Activated naive CD4-positive, alpha-beta T cell treated with anti-CD3 and anti-CD28 coated beads, Interleukin-2, amount 50 U/mL, for 24 hours (primary cell): ENCODE measurements around the gene GPR135.
A peak's percentile ranks its signal among the peaks of the same experiment; 100 is the strongest.

Source experiments
- H3K27ac Mint-ChIP-seq: one replicate; pipeline ENCODE4 v1.8.0; 2021; ENCODE audit warnings: mild to moderate bottlenecking, mixed read lengths
- H3K27me3 Mint-ChIP-seq: one replicate; pipeline ENCODE4 v1.8.0; 2021; ENCODE audit warnings: mixed read lengths
- H3K36me3 Mint-ChIP-seq: one replicate; pipeline ENCODE4 v1.8.0; 2021; ENCODE audit warnings: mixed read lengths
- H3K4me1 Mint-ChIP-seq: one replicate; pipeline ENCODE4 v1.8.0; 2021; ENCODE audit warnings: mixed read lengths
- H3K4me3 Mint-ChIP-seq: one replicate; pipeline ENCODE4 v1.8.0; 2021; ENCODE audit warnings: mild to moderate bottlenecking, mixed read lengths
- H3K9me3 Mint-ChIP-seq: one replicate; pipeline ENCODE4 v1.8.0; 2021; ENCODE audit warnings: mixed read lengths

The GPR135 gene

DNA sequence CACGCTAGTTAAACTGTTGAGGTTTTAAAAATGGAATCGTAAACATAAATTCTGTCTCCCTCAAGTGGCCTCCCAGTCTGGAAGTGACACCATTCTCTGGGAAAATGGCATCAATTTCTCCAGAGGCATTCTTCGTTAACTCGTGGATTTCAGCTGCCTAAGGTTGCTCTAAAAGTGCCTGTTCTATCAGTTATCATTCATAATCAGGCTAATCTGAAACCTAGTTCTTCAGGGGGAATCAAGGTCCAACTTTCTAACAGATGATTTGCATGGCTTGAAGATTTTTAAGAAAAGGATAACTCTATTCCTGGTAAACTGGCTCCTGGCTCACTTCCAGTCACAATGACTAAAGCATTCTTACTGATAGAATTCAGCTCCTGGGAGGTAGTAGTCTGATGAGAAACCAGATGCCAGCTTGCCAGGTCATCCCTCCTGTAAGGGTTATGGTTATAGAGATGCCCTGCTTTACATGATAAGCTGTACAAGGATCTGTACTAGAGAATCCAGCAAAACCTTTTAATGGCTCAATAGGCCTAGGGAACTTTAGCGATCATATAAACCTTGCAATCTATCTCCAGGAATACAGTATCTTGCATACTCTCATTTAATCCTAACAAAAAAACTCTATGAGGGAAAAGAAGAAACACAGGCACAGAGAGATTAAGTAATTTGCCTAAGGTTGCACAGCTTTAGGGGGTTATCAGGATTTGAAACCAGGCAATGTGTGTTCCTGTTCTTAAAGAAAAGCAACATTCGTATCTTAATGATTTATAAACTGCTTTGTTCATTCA, 17.6 kb upstream of the GPR135 start:
- Mint-ChIP-seq H3K27me3 (no peaks in the 10 kb centered on the region), H3K36me3 (peaks cover 2% of the 10 kb centered on the region), H3K4me3 (peak overlapping the region; percentile 94), H3K27ac (peak overlapping the region; percentile 8), H3K4me1 (peaks cover 61% of the 10 kb centered on the region), H3K9me3 (no peaks in the 10 kb centered on the region)

DNA sequence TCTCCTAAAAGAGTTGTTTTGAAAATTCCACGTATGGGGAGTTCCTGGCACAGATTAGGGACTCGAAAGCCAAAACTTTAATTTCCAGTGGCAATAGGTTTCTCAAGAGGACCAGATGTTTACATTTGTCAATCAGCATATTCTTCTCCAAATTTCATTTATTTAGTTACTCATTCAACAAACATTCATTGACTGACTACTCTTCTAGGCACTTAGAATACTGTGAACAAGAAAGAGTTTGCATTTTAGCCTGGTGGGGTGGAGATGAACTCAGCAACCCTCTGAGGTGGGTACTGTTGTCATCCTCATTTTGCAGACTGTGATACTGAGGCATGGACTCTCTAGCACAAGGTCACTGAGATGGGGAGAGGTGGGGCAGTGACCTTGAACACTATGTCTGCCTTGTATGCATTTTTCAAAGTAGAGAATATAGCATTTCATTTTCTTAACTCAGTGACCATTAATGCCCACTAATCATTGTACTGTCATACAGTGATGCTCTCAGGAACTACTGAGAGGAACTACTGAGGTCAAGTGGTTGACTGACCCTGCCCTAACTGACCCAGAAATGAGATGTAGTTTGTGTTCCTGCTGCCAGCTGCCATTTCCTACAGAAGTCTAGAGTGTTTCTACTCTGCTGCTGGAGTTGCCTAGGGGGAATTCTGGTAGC, 16.8 kb upstream of the GPR135 start:
- Mint-ChIP-seq H3K27me3 (no peaks in the 10 kb centered on the region), H3K4me3 (peak overlapping the region; percentile 94), H3K4me1 (peaks cover 60% of the 10 kb centered on the region), H3K36me3 (peaks cover 2% of the 10 kb centered on the region), H3K9me3 (no peaks in the 10 kb centered on the region), H3K27ac (no peak overlapping the region)

DNA sequence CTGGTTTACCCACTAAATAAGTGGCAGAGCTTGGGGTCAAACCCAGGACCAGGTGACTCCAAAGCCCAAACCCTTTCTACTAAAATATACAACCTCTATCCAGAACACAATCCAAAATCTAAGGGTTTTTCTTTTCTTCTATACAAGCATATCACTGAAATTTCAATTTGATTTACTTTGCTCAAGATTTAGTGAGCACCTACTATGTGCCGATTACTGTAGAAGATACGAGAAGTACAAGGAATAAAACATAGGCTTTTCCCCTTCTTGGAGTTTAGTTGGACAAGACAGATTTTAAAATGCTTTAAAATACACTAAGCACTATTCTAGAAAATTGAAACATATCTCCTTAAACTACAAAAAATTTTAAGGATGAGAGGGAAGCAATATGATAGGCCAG, 16.2 kb upstream of the GPR135 start:
- peaks cover 2% of the 10 kb centered on the region for H3K36me3 Mint-ChIP-seq
- no peak overlapping the region for H3K27ac Mint-ChIP-seq
- no peaks in the 10 kb centered on the region for H3K9me3 Mint-ChIP-seq
- H3K27me3 Mint-ChIP-seq = no peaks in the 10 kb centered on the region
- H3K4me3 Mint-ChIP-seq = peak overlapping the region; percentile 94
- peaks cover 62% of the 10 kb centered on the region for H3K4me1 Mint-ChIP-seq

DNA sequence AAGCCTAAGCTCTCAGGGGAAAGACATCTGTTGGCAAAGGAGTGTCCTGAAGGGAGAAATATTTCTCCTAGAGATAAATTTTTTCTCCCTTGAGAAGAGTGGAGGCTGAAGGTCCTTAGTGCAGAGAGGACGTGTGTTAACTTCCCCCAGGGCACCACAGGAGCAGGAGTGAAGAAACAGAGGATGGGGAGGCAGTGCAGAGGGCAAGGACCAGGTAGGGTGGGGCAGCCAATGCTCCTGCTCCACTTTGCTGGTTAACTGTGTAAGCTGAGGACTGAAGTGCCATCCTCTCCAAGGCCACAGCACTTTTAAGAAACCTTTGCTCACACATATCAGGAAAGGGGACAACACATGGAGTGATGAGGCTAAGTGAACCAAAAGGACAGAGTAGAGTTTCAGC, 15.0 kb upstream of the GPR135 start:
- no peak overlapping the region for H3K27ac Mint-ChIP-seq
- no peaks in the 10 kb centered on the region for H3K9me3 Mint-ChIP-seq
- H3K27me3 Mint-ChIP-seq = no peaks in the 10 kb centered on the region
- H3K36me3 Mint-ChIP-seq = peaks cover 2% of the 10 kb centered on the region
- peaks cover 54% of the 10 kb centered on the region for H3K4me1 Mint-ChIP-seq
- peak overlapping the region; percentile 28 for H3K4me3 Mint-ChIP-seq

DNA sequence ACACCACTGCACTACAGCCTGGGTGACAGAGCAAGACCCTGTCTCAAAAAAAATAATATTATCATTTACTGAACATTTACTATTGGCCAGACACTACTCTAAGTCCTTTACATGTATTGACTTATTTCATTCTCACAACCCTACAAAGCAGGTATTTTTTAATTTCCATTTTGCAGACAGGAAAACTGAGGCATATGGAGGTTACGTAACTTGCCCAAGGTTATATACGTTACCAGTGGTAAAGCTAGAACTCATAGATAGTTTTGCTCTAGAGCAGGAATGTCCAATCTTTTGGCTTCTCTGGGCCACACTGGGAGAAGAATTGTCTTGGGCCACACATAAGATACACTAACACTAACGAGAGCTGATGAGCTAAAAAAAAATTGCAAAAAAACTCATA, 13.4 kb upstream of the GPR135 start:
- no peaks in the 10 kb centered on the region for H3K9me3 Mint-ChIP-seq
- H3K27ac Mint-ChIP-seq = no peak overlapping the region
- H3K4me3 Mint-ChIP-seq = no peak overlapping the region
- peaks cover 3% of the 10 kb centered on the region for H3K36me3 Mint-ChIP-seq
- H3K27me3 Mint-ChIP-seq = no peaks in the 10 kb centered on the region
- peaks cover 50% of the 10 kb centered on the region for H3K4me1 Mint-ChIP-seq

DNA sequence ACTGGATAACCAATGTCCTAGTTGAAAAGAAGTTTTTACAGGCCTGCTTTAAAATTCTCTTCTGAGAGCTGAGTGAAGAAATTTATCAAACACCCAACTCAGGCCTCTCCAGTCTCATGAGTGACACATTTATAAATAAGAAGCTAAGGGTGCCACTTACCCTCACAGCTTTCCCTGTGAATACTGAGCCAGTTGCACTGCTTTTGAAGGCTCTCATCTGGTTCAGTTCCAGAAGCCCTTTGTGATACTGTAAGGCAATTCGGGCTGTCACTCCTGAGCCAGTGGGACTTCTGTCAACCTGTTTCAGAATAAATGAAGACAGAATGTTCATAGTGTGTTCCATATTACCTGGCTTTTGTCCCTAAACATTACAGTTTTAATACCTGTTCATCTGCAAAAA, 10.5 kb upstream of the GPR135 start:
- peaks cover 23% of the 10 kb centered on the region for H3K4me1 Mint-ChIP-seq
- peaks cover 6% of the 10 kb centered on the region for H3K36me3 Mint-ChIP-seq
- no peaks in the 10 kb centered on the region for H3K27me3 Mint-ChIP-seq
- no peak overlapping the region for H3K27ac Mint-ChIP-seq
- no peak overlapping the region for H3K4me3 Mint-ChIP-seq
- H3K9me3 Mint-ChIP-seq = no peaks in the 10 kb centered on the region

DNA sequence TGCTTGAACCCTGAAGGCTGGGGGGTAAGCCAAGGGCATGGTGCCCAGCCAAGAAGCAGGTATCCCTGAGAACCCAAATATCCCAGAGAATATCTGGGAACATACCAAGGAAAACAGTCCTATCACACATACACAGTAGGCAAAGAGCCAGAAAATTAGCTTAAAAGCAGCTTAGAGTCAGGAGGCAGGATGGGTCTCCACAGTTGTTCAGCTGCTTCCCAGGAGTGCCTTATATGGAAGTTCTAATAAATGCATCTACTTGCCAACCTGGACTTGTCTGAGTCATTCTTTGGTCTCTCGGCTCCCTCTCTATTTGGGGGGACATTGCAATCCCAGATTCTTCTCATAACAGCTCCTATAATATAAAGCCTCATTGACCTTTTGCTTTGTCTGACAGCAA, 9.0 kb upstream of the GPR135 start:
- Mint-ChIP-seq H3K36me3 (peaks cover 6% of the 10 kb centered on the region), H3K4me3 (no peak overlapping the region), H3K4me1 (peaks cover 12% of the 10 kb centered on the region), H3K27ac (no peak overlapping the region), H3K27me3 (no peaks in the 10 kb centered on the region), H3K9me3 (no peaks in the 10 kb centered on the region)

DNA sequence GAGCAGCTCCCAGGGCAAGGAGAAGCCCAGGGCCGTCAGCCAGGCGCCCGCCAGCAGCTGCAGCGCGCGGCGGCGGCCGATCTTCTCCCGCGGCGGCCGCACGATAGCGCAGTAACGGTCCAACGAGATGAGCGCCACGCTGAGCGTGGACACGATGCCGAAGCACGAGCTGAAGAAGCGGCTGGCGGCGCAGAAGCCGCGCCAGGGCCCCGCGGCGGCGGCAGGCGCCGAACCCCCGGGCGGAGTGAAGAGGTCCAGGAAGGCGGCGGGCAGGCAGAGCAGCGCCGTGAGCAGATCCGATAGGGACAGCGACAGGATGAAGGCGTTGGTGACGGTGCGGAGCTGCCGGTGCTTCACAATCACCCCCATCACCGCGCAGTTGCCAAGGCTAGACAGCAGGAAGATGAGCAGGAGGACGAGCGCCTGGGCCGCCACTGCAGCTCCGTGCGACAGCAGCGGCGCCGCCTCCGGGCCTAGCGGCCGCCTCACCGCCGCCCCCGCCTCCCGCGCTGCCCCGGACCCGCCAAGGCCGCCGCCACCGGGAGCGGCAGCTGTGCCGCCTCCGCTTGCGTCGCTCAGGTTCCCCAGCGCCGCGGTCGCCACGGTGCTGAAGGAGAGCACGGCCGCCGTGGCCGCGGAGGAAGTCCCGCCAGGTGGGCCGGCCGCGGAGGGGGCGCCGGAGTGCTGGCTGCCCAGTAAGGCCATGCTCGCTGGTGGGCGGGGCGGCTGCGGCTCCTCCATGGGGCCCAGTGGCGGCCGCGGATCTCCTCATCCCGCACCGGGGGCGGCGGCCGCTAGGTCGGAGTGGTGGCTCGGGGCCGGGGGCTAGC, 479 bp downstream of the GPR135 start:
- Mint-ChIP-seq H3K4me3 (peak overlapping the region; percentile 90), H3K27me3 (no peaks in the 10 kb centered on the region), H3K36me3 (peaks cover 2% of the 10 kb centered on the region), H3K27ac (peak overlapping the region; percentile 52), H3K4me1 (peaks cover 4% of the 10 kb centered on the region), H3K9me3 (no peaks in the 10 kb centered on the region)

DNA sequence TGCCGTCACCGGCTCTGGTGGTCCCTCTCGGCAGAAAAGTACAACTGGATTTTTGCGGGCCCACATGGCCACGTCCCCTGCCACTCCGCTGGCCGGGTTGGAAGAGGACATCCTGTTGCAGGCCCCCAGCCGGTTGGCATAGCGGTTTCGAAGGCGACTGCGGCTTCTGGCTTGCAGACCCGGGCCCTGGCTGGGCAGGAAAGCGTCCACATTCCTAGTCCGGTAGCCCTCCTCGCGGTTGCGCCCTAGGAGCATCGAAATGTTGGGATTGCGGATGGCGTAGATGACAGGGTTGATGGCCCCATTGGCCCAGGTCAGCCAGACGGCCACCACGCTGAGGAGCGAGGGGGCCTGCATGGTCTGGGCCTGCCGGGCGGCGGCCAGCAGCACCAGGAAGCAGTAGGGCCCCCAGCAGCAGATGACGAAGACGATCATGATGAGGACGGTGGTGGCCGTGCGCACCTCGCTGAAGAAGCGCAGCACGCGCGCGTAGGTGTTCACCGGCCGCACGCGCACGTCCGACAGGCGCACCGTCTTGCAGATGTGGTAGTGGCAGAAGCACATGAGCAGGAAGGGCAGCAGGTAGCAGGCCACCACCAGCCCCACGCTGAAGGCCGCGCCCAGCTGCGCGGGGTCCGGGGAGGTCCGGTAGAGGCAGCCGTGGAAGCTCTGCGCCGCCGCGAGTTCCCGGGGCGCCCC, 1.2 kb downstream of the GPR135 start:
- no peaks in the 10 kb centered on the region for H3K9me3 Mint-ChIP-seq

DNA sequence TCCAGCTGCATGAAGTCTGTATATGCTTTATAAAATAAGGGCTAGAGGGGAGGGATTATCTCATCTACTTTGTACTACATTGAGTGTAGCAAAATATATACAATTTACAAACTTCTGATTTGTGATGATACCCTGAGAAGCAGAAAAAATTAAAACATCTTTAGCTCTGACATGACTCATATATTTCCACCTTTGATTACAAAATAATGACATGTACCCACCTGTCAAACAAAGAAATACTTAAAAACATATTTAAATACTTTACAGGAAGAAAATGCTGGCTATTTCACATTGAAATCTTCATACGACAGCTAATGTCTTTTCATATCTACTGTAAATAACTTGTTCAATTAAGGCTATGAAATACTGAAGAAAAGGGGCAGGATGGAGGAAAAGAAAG, 3.3 kb downstream of the GPR135 start:
- H3K27ac Mint-ChIP-seq = no peak overlapping the region
- peaks cover 11% of the 10 kb centered on the region for H3K36me3 Mint-ChIP-seq
- no peaks in the 10 kb centered on the region for H3K9me3 Mint-ChIP-seq
- H3K4me1 Mint-ChIP-seq = peaks cover 4% of the 10 kb centered on the region
- H3K4me3 Mint-ChIP-seq = no peak overlapping the region
- peaks cover 2% of the 10 kb centered on the region for H3K27me3 Mint-ChIP-seq

More for the DNA sequence above, 1.2 kb downstream of the GPR135 start:
- Mint-ChIP-seq H3K4me1 (peaks cover 4% of the 10 kb centered on the region), H3K4me3 (peak overlapping the region; percentile 90), H3K27ac (peak overlapping the region; percentile 49), H3K36me3 (peaks cover 2% of the 10 kb centered on the region), H3K27me3 (peaks cover 2% of the 10 kb centered on the region)

DNA sequence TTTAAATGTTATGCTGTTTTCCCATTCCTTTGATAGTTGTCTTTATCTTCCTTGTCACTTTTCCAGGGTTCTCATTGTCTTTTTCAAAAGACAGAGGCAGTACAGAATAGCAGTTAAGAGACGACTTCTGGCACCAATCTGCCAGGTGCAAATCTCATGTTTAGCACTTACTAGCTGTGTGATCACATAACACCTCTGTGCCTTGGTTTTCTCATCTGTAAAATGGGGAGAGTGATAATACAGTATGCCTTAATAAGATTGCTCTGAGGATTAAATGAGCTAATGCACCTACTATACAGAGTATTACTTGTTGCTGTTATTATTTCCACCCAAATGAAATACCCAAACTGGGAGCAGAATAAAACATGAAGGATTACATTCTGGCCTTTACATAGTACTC, 4.8 kb downstream of the GPR135 start:
- Mint-ChIP-seq H3K36me3 (peaks cover 21% of the 10 kb centered on the region), H3K4me3 (no peak overlapping the region), H3K9me3 (no peaks in the 10 kb centered on the region), H3K27ac (no peak overlapping the region), H3K27me3 (peaks cover 2% of the 10 kb centered on the region), H3K4me1 (peaks cover 4% of the 10 kb centered on the region)

DNA sequence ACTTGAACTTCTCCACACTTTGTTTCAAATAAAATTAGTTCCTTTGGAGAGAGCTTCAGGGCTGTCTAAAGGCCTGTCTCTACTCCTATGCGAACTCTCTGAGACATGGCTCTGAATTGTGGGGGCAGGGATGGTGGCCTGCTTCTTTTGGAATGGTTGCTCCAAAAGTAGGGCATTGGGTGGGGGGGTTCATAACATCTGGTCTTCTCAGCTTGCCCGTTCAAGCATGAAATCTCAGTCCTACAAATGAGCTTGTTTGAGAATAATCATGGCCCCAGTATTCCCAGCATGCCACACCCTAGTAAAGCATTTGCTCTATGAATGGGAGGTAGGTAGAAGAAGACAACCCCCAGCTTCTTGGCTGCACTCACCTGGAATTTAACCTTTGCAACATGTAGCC, 6.7 kb downstream of the GPR135 start:
- peaks cover 29% of the 10 kb centered on the region for H3K36me3 Mint-ChIP-seq
- no peak overlapping the region for H3K27ac Mint-ChIP-seq
- H3K27me3 Mint-ChIP-seq = peaks cover 2% of the 10 kb centered on the region
- no peaks in the 10 kb centered on the region for H3K4me1 Mint-ChIP-seq
- H3K9me3 Mint-ChIP-seq = no peaks in the 10 kb centered on the region
- no peak overlapping the region for H3K4me3 Mint-ChIP-seq

DNA sequence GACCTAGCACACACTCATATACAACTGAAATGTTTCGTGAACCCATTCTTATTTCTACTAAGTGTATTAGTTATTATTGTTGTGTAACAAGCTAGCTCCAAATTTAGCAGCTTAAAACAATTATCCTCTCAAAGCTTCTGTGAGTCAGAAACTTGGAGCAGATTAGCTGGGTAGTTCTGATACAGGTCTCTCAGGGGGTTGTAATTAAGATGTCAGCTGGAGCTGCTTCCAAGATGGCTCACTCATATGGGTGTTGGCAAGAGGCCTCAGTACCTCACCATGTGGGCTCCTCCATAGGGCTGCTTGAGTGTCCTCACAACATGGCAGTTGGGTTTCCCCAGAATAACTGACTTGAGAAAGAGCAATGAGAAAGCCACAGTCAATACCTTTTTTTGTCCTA, 9.8 kb downstream of the GPR135 start:
- H3K27me3 Mint-ChIP-seq = peaks cover 2% of the 10 kb centered on the region
- no peak overlapping the region for H3K27ac Mint-ChIP-seq
- H3K4me1 Mint-ChIP-seq = no peaks in the 10 kb centered on the region
- H3K9me3 Mint-ChIP-seq = no peaks in the 10 kb centered on the region
- no peak overlapping the region for H3K4me3 Mint-ChIP-seq
- H3K36me3 Mint-ChIP-seq = peaks cover 29% of the 10 kb centered on the region

DNA sequence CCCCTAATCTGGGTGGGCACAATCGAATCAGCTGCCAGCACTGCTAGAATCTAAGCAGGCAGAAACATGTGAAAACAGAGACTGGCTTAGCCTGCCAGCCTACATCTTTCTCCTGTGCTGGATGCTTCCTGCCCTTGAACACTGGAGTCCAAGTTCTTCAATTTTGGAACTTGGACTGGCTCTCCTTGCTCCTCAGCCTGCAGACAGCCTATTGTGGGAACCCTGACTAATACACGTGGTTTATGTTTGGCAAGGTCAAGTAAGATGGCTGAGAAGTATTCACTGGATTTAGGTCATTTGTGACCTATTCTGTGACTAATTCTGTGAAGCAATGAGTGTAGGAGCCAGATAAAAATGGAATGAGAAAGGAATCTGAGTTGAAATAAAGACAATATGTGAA, 11.0 kb downstream of the GPR135 start:
- Mint-ChIP-seq H3K27me3 (no peaks in the 10 kb centered on the region), H3K27ac (no peak overlapping the region), H3K9me3 (no peaks in the 10 kb centered on the region), H3K4me1 (no peaks in the 10 kb centered on the region), H3K36me3 (peaks cover 29% of the 10 kb centered on the region), H3K4me3 (no peak overlapping the region)

DNA sequence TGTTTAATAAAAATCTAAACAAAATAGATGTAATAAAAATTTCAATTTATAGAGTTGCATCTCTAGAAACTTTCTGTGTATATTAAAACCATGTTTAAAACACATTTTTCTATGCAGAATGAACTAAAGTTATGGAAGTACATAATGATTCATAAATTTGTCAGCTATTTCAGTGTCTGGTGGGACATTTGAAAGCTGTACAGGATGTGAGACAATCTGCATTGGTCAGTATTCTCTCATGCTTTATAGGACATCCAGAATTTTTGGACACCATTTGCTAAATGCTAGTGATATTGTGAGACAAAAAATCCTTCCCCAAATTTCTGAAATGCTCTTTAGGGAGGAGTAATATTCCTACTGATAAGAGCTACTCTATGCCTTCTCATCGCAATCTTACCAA, 13.3 kb downstream of the GPR135 start:
- Mint-ChIP-seq H3K27me3 (no peaks in the 10 kb centered on the region), H3K4me3 (no peak overlapping the region), H3K9me3 (no peaks in the 10 kb centered on the region), H3K4me1 (no peaks in the 10 kb centered on the region), H3K36me3 (peaks cover 19% of the 10 kb centered on the region), H3K27ac (no peak overlapping the region)
